Measurements from ENCODE around the gene RAB31.

DNA sequence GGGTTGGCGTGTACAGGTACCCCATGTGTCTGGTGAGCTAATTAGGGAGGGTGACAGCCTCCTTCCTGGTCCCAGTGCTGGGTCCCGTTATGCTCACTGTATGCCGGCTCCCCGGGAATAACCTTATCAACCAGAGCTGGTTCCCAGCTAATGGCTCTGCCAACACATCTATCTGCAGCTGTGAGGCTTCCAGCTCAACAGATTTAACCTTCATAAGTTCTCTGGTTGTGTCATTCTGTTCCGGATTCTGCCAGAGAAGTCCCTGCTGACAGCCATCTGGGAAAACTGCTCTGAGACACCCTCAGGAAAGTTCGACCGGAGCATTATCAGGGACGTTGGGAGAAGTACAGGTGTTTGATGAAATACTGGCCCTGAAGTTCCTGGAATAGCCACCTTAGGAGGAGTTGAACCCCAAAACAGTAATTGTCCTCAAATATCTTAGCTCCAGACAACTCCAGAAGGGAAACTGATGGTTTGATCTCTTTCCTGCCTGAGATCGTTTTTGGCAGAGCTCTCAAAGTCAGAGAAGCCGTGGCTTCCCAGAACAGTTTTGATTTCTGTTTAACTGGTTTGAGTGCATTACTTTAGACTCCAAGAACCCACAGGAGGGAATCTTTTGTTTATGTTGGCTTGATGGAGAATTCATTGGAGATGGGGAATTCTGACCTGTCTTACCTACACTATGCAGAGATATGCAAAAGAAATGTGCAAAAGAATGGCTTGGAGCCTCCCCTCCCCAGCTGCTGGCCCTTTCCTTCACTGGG, 138.2 kb downstream of the RAB31 start:
- TF ChIP-seq, protein P1, sequence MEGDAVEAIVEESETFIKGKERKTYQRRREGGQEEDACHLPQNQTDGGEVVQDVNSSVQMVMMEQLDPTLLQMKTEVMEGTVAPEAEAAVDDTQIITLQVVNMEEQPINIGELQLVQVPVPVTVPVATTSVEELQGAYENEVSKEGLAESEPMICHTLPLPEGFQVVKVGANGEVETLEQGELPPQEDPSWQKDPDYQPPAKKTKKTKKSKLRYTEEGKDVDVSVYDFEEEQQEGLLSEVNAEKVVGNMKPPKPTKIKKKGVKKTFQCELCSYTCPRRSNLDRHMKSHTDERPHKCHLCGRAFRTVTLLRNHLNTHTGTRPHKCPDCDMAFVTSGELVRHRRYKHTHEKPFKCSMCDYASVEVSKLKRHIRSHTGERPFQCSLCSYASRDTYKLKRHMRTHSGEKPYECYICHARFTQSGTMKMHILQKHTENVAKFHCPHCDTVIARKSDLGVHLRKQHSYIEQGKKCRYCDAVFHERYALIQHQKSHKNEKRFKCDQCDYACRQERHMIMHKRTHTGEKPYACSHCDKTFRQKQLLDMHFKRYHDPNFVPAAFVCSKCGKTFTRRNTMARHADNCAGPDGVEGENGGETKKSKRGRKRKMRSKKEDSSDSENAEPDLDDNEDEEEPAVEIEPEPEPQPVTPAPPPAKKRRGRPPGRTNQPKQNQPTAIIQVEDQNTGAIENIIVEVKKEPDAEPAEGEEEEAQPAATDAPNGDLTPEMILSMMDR (IDR thresholded peaks at IDR 0.05; ENCODE audit: low read length): no peak
- no peak for TF ChIP-seq EZH2 (IDR thresholded peaks at IDR 0.05; ENCODE audit: borderline replicate concordance, low read length)
